SK-N-SH (cell line): ENCODE results near the gene TPRG1L.

Experiments used
- CTCF ChIP-seq: fragments of 200-600 bp; sonication (generic); IDR thresholded peaks from 2 replicates; pipeline ENCODE4 v1.6.1; 2017; ENCODE audit warnings: antibody characterized with exemption, mild to moderate bottlenecking, moderate library complexity
- FOXM1 ChIP-seq: IDR thresholded peaks from 2 replicates; pipeline ENCODE4 v1.4.0; 2012; ENCODE audit warnings: low read depth, mild to moderate bottlenecking
- MXI1 ChIP-seq: IDR thresholded peaks from 2 replicates; pipeline ENCODE4 v1.6.1; 2012; ENCODE audit warnings: mild to moderate bottlenecking, low read depth, low read length, improper control_type of control experiment

DNA sequence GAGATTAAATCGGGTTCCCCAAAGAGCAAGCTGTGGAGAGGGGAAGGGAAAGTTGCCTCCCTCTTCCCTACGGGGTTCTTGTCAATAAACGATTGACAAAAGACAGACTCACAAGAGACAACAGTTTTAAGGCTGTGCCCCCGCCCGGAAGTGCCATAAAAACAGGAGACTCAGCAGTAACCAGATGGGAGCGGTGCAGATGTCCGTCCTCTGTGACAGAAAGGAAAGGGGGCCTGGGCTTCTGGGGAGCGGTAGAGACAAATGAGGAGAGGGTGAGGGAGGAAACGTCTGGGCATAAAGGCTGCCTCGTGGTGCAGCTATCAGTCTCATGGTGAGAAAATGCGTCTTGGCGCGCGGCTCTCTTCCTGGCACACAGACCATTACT, 33.4 kb downstream of the TPRG1L start:
- TF ChIP-seq CTCF, result no peak
- TF ChIP-seq MXI1, result no peak
- TF ChIP-seq FOXM1, result no peak
